ENCODE data around the gene SCARB1.

The SCARB1 gene

DNA sequence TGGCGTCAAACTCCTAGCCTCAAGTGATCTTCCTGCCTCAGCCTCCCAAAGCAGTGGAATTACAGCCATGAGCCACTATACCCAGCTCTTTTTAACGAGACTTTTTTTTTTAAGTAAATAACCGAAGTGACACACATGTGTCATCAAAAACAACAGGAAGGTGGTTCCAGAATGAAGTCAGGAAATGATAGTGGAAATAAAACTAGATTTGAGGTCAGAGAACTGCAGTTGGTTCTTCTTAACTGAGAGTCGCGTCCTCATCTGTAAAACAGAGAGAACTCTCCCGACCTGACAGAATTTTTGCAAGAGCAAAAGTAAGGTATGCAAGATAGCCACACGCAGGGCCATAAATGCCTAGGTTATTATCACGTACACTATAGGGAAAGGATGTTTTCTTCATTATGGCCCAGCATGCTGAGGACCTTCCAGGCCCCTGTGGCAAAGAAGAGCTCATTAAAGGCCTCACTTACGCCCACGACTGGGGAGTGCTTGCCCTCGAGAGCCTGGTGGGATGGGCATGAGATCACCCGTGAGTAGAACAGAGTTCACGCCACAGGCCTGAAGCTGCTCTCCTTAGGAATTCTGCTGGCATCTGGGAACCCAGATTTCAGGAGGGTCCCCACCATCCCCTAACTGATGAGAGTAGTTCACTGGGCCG lies 67.2 kb downstream of the SCARB1 start:
- no peak for DNase-seq (ENCODE audit: low spot score)

DNA sequence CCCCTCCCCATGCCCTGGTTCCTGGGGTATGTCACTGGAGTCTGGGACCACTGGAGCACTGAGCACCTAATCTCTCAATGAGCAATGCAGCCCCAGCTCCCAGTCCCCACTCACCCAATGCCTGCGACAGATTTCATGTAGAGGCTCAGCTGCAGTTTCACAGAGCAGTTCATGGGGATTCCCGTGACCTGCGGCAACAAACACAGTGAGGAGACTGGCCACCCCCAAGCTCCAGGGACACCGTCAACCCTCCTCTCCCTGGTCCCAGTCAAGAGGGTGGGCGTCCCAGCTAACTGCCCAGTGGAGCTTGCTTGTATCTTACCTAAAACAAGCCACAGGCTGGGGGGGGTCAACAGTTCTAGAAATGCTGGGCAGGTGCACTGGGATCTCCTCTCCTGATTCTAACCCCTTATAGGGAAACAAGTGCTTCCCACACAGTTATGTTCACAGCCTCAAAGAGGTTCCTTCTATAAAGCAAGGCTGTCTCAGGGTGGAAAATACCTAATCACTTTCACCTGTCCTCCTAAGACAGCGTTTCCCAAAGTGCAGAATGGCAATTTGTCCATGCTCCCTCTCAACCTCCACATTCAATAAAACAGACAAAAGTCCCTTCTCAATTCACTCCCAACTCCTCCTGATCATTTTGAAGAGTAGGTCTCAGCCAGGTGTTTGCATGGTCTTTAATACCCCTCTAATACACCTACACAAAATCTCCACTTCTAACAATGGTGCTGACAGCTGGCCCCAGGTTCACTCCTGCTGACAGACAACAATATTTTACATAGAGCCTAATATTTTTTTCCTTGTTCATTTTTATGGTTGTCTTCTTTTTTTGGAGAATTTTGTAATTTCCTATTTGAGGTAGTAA lies 68.3 kb downstream of the SCARB1 start:
- no peak for DNase-seq (ENCODE audit: low spot score)

DNA sequence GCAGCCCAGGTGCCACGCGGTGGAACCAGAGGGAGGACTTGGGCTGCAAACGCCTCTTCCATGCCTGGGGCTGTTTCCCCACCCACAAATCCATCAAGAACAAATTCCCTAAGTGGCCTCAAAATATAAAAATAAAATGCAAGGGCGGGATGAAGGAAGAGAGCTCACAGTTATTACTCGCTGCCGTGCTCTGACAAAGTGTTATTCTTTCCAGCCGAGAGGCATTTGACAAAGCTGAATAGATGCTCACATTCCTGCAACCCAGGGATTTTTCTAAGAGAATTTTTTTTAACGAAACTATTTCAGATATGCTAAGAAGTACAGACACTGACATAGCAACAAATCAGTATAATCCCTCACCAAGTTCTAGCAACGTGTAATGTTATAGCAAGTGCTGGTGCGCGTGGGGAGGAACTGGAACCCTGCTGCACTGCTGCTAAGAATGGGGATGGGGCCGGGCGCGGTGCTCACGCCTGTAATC lies 70.7 kb downstream of the SCARB1 start:
- DNase-seq (ENCODE audit: low spot score) = no peak

DNA sequence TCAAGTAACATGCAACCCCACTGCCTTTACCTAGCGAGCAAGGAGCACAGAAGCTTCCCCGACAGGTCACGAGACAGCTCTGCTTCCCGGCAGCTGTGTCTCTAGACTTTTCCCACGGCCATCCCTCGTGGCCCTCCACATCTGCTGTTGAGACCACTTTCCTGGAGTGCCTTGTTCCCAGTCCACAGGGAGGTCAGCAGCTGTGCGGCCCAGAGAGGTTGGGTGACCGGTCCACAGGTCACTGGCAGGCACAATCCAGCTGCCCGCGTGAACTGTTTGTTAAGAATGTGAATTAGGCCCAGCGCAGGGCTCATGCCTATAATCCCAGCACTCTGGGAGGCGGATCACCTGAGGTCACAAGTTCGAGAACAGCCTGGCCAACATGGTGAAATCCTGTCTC lies 71.5 kb downstream of the SCARB1 start:
- DNase-seq (ENCODE audit: low spot score) = no peak

DNA sequence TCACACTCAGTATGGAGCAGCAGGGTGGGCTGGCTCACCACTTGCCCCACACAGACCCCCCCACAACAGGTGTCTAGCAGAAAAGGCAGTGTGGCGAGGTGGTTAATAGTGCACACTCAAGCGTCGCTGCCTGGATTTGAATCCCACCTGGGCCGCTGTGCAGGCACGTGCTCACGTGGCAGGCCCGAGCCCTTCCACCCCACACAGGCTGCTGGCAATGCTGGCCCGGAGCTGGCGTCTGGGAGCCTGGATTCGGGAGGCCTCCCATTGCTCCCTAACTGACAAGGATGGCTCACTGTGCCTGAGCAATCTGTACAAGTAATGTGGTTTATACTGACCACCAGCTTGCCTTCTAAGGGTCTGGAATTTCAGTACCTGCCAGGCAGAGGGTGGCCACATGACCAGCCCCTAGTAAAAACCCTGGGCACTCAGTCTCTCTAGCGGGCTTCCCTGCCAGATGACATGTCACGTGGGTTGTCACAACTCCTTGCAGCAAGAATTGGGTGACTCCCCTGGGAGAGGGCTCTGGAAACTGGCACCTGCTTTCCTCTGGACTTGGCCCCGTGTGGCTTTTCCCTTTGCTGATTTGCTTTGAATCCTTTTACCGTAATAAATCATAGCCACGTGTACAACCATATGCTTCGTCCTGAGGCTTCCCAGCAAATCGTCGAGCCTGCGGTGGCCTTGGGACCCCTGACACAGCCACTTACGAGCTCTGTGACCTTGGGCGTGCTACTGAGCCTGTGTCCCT lies 72.8 kb downstream of the SCARB1 start:
- DNase-seq (ENCODE audit: low spot score) = no peak

DNA sequence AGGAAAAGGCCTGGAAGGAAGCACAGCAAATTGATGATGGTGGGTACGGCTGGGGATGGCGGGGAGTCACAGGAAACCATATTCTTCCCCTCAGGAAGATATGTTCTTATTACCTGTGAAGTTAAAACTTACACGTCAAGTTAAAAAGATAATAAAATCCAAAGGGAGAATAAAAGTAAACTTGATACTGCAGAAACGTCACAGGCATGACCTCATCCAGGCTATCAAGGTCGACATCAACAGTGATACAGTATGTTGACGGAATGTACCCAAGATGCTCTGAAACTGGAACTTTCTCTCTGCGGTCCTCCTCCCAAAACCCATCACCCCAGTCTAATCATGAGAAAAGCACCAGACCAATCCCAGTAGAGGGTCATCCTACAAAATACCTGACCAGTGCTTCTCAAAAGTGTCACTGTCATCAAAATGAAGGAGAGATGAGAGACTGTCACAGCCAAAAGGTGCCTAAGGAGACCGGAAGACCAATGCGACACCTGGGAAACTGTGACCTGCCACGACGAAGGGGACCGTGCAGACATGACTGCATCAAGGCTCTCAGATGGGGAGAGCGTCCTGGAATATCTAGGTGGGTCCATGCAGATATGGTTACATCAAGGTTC lies 74.6 kb downstream of the SCARB1 start:
- DNase-seq (ENCODE audit: low spot score) = no peak

DNA sequence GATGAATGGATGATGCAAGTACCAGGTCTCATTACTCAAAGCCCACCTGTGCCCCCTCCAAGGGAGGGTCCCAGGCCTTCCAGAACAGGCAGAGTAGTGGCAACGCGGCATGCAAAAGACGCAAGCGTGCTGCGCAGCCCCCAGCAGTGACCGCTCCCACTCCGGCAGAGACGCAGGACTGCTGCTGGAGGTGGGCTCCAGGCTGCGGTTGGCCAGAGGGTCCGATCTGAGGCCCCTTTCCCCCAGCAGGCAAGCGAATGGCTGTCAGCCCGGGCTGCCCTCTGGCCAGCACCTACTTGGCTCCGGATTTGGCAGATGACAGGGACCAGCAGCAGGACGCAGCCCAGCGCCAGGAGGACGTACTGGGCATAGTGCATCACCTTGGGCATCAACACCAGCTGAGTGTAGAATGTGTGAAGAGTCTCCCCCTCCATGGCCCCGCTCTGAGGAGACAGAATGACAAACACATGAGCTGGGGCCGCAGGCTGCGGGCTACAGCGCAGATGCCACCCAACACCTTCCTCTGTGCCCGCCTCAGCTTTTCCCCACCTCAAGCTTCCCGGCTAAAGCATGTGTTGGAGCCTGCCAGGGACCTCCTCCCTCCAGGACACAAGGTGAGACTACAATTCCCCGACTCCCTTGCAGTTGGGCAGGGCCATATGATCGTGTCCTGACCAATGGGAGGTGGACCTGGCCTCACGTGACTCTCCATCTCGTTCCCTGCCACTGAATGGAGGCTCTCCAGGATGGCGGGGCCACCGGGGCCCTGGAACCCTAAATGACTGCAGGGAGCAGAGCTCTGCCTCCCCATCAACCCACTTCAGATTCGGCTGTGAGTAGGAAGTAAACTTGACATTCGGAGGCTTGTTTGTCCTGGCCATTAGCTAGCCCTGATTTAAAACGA lies 77.4 kb downstream of the SCARB1 start:
- DNase-seq (ENCODE audit: low spot score) = peak; percentile 99

DNA sequence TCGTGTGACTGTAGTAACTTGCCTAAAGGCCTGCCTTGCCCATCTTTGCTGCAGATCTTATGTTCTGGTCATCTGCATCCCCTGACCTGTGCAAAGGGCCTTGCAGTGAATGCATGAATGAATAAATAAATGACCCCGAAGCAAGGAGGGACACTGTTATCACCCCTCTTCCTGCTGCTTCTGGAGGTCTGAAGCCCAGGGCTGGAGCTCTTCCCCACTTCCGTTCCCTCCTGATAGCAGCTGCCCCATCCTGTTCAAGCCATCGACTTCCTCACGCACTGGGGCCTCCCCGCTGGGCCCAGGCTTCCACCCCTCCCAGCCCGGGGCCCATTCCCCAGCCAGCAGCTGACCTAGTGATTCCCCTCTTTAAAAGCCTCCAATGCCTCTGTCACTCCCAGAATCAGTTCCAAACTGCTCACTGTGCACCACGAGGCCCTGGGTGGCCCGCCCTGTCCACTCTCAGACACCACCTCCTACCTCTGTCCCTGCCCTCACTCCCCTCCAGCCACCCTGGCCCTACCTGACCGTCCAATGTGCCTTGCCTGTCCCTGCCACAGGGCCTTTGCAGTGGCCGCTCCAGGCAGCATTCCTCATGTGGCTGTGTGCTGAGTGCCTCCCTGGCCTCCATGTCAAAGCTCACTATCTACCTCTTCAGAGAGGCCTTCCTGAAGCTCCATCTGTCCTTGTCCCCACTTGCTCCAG lies 78.6 kb downstream of the SCARB1 start:
- no peak for DNase-seq (ENCODE audit: low spot score)

DNA sequence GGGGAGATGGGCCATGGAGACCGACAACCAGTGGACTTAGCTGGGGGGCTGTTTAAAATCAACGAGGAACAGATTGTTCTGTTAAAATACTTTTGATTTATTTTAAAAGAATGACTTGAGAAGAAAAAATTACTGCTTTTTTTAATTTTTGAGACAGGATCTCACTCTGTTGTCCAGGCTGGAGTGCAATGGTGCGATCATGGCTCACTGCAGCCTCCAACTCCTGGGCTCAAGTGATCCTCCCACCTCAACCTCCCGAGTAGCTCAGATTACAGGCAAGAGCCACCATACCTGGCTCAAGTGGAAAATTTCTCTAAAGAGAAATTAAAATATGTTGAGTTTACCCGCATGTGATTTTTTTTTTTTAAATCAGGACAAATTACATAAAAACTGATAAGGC lies 80.6 kb downstream of the SCARB1 start:
- DNase-seq (ENCODE audit: low spot score) = no peak

DNA sequence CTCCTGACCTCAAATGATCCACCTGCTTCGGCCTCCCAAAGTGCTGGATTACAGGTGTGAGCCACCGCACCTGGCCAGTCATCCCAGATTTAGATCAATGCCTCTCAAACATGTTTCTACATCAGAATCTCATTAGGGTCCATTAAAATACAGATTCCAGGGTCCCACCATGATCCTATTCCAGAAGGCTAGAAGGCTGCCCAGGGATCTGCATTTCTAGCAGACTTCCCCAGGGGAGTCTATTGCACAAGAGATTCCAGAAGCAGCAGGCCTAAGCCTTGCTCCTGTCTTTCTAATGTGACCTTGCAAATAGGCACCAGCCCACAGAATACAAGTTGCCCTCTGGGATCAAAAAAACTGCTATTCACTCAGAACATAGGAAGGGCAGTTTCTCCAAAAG lies 81.5 kb downstream of the SCARB1 start:
- DNase-seq (ENCODE audit: low spot score) = no peak

DNA sequence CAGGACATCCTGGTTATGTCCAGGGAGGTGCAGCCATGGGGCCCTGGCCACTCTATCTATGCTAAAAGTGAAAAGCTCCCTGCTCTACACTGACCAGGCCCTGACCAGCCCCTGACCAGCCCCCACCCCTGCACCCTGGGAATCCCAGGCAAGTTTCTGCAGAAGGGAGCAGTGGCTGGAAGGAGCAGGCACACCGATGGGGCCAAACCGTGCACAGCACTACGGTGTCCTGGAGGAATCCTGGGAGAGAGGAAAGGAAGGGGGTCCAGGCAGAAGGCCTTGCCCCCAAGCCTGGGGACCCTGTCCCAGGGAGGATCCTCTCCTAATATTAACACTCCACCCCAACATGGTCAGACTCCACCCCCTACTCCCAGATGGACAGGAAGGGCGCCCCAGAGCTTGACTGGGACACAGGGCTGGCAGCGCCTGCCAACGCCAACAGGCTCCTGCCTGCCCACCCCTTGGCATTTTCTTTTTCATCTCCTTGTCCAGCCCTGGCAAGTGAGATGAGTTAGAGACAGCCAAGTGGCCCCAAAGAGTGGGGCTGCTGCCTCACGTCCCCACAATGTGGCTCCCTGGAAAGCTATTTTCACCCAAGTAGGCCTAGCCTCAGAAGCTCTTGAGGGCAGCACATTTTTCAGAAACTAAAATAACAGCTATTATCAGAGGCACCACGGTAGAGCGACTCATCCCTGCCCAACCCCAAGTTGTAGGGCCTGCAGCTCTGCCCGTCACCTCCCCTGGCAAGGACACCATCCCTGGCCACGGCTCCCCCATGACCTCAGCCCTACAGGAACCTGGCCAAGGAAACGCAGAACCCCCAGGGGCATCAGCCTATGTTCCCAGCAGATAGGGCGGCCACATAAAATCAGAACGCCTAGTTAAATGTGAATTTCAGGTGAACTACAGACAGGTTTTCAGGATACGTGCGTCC lies 82.6 kb downstream of the SCARB1 start:
- DNase-seq (ENCODE audit: low spot score) = no peak

DNA sequence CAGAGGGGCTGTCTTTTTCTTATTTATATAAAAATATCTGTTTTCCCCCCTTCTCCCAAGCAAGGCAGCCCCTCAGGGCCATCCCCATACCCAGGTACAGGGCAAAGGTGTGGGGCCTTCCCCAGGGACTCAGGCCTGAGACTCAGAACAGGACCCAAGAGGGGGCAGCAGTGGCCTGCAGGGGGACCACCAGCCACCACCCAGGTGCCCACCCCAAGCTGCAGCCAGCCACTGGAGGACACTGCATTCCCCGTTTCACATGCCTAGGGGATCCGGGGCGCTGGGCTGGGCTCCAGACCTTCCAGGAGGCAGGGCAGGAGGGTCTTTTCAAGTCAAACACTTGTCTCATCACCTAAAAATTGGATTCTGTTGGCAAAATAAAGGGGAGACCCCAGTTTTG lies 83.3 kb downstream of the SCARB1 start:
- DNase-seq (ENCODE audit: low spot score) = no peak

DNA sequence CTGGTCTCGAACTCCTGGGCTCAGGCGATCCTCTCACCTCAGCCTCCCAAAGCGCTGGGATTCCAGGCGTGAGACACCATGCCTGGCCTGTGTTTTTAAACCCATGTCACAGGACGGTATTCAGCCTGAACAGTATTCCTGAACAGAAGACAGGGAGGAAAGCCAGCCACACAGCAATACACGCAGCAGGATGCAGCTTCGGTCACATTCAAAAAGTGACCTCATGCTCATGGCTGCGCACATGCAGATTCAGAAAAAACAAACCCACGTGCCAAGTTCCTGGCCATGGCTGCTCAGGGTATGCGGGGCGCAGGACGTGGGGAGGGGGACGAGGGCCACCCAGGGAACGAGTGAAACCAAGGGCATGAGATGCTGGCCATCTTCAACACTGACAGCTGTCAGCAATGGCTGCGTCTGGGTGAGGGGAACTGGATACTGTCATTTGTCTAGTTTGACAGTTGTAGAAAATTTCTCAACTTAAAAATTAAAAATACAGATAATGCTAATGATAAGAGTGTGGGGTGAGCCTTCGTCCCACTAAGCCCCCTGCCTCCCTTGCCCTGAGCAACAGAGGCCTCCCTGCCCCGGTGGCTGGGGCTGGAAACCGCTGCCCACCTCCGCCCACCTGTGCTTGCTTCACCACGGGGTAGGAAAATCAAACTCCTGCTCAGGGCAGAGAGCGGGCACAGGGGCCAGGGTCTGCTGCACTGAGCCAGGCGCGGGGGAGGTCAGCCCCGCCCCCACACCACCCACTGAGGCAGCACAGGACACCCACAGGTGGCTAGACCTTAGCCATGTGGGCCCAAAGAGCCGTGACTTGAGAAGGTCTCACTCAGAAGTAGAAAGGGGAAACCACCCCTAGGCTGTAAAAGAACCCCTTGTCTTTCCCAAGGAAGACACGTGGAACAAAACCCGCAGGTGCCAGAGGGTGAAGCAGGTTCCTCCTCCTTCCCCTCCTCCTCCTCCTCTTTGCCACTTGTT lies 84.2 kb downstream of the SCARB1 start:
- DNase-seq (ENCODE audit: low spot score) = no peak

DNA sequence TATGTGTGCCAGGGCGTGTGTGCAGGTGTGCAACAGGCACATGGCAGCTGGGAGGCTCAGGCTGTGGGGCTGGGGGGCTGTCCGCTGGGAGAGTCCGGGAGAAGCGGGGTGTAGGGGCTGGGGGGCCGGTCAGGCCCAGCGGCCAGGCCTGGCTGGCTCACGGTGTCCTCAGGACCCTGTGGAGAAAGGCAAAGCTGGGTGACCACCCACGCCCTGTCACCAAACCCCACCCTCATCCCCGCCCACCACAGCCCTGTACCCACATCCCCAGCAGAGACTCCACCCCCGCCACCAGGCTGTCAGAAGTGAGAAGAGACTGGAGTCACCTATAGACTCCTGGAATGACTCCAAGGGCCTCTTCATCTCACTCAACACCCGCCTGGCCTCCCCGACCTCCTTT lies 85.3 kb downstream of the SCARB1 start:
- no peak for DNase-seq (ENCODE audit: low spot score)

DNA sequence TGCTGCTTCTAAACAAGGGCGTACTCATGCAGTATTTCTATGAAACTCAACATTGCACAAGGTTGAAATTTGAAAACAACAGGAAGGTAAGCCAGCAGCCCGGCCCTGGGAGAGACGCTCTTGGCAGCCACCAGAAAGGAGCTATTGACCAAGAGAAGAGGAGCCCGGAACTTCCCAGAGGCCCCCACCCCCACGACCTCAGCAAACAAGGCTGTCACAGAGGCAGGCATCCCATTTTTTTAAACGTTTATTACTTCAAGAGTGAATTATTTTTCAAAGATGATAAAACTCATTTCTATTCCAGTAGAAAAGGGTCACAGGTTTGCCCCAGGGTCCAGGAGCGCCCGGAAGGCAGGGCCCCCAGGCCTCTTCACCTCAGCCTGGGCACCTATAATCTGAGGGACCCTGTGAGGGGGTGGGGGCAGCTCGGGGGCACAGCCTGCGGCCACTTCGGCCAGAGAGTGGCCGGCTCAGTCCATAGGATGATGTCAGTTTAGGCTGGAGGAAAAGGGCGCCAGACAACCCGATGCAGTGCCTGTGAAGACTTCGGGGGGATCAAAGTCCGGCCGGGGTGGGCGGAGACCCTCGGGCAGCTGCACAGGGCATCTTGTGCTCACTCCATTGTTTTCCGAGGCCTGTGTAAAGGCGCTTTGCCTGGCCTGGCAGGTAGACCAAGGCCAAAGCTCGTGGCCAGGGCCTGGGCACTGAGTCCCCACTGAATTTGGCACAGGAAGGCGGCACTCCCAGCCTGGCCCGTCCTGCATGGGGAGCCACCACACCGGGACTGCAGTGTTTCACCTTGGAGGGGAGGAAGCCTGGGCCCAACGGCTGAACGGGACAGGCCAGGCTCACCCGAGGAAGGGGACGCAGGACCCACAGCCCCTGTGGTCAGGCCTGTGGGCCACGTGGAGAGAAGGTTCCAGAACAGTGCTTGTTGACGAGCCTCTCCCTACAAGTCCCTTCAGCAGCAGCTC lies 86.0 kb downstream of the SCARB1 start:
- no peak for DNase-seq (ENCODE audit: low spot score)

DNA sequence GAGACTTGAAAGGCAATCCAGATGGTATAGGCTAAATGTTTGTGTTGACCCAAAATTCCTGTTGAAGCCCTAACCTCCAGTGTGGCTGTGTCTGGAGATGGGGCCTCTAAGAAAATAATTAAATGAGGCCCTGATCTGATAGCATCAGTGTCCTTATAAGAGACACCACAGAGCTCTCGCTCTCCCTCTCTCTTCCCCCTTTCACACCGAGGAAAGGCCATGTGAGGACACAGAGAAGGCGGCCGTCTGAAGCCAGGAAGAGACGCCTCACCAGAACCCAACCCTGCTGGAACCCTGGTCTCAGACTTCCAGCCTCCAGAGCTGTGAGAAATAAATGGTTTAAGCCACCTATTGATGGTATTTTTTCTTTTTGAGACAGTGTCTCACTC lies 87.5 kb downstream of the SCARB1 start:
- no peak for DNase-seq (ENCODE audit: low spot score)
